GM21515 (cell line): ENCODE results near the gene ADORA3.

Experiments used
- ATAC-seq: cut with Tn5 transposase; IDR thresholded peaks from one replicate; pipeline ENCODE4 v1.9.1; 2021; ENCODE audit not compliant: unreplicated experiment

Gene ADORA3

GRCh38 chr1:111476214-111476613 lies 27.2 kb downstream of the ADORA3 start:
- ATAC-seq, result no peak

GRCh38 chr1:111475701-111476100 lies 27.7 kb downstream of the ADORA3 start:
- no peak for ATAC-seq

GRCh38 chr1:111474521-111474920 lies 28.9 kb downstream of the ADORA3 start:
- no peak for ATAC-seq

DNA sequence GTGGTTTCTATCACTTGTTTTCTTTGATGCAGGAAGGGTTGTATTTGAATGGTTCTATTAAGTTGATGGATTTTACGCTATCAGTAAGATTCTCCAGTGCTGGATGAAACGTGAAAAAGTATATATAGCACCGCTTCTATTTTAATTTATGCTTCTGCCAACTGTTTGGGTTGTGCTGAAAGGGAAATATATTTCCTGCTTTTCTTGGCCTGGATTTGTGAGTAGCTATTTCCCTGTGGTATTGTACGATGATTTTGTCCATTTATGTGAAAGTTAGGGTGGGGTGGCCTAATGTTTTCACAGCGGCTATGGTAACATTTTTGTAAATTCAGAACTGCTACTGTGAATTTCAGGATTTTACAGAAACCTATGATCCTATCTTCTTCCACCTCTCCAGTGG lies 29.3 kb downstream of the ADORA3 start:
- no peak for ATAC-seq

- ATAC-seq, result no peak
Measured at GRCh38 chr1:111471538-111471937, 31.9 kb downstream of the ADORA3 start.

GRCh38 chr1:111471012-111471411 lies 32.4 kb downstream of the ADORA3 start:
- no peak for ATAC-seq

- no peak for ATAC-seq
Measured at GRCh38 chr1:111470596-111470995, 32.8 kb downstream of the ADORA3 start.

DNA sequence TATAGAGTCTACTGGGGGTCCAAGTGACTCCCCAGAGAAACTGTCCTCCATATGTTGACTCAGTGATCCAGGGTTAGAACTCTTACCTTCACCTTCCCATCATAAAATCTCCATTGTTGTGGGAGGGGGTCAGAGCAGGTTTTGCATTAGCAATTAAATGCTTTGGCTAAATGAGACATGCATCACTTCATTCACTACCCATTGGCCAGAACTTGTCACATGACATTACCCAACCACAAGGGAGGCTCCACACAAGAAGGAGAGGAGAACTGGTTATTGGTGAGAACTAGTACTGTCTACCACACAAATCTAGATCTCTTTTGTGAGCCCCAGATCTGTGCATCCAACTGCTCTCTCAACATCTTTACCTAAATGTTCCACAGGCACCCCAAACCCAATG lies 33.9 kb downstream of the ADORA3 start:
- ATAC-seq, result no peak

DNA sequence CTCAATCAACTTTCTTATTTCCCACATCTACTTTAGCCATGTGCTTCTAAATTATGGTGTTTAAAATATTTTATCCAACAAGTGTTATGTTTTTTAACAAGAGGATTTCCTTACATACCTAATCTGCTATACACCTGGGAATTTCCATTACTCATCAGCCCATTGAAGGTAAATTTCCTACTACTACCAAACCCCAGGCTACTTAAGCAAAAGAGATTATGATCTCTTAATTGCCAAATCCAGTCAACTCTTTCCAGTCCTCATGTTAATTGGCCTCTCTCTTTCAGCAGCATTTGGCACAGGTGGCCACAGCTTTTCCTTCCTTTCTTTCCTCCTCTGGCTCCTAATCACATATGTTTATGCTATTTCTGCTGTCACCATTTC lies 34.7 kb downstream of the ADORA3 start:
- ATAC-seq, result no peak

GRCh38 chr1:111467865-111468716 lies 35.3 kb downstream of the ADORA3 start:
- no peak for ATAC-seq

- ATAC-seq, result no peak
Measured at GRCh38 chr1:111466480-111466879, 37.0 kb downstream of the ADORA3 start.

GRCh38 chr1:111465754-111466153 lies 37.7 kb downstream of the ADORA3 start:
- ATAC-seq, result no peak

GRCh38 chr1:111463029-111463683 lies 40.3 kb downstream of the ADORA3 start:
- no peak for ATAC-seq

DNA sequence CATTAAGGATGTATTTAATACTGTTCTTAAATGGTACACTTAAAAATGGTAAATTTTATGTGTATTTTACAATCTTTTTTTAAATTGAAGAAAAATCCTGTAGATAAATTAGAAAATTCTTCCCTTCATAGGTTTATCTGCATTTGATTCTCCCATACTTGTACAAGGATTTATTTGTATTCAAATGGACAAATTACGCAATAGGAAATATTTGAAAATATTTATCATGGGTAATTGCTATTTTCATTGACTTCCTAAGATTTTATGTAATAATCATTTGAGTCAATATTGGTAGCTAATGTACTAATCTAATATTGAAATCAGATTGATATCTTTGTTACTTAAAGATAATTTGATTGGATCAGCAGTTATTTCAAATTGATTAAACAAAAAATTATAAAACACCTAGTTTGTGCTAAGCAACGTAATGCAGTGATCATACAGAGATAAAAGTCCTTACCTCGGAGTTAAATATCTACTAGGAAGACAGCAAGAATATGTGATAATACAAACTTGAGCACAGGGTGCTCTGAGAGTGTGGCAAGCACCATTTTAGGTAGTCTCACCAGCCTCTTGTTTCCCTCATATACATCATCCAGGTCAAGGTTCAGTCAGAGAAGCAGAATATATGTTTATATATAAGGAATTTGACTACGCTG lies 40.9 kb downstream of the ADORA3 start:
- ATAC-seq, result no peak

GRCh38 chr1:111461765-111462164 lies 41.7 kb downstream of the ADORA3 start:
- ATAC-seq, result no peak

DNA sequence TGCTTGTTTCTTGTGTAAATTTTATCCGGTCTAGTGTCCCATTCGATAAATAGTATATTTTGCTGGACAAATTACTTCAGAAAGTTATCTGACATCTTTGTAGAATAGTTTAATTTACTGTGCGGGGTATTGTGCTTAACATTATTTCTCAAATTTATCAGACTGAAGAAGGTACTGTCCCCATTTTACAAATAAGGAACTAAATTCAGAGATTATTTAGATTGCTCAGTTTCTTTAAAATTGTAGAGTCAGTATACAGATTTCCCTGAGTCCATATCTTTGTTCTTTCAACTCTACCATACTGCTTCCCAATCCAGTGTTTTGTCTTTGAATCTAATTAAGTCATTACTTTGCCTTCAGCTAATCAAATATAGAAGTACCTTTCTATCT lies 47.8 kb downstream of the ADORA3 start:
- no peak for ATAC-seq

DNA sequence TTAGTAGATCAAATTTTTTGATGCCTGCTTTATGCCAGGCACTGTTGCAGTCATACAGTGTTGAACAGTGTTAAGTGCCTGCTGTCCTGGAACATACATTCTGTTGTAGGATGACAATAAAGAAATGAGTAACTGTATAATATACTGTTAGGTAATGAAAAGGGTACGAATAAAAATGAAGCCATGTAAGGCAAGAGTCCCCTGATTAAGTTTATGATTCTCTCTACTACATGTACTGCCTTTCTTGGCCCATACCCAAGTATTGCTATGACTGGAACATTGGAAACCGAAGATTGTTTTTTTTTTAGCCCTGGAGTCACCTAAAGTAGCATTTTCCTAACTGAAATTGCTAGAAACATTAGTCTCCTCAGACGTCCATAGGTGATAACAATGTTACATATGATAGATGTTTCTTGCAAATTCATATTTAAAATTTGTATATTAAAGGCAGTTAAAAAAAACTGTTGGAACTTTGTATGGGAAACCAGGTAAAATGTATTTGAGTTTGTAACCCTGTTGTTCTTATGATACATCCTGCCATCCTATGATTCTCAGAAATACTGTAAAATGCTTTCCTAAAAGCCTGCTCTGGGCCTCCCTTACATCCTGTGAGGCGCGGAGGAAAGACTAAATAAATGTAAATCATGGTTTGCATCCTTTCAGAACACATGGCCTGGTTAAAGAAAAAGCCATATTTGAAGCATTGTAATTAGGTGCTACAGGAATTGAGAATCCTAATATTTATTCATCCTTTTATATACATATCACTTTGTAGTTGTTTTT lies 48.4 kb downstream of the ADORA3 start:
- no peak for ATAC-seq

- no peak for ATAC-seq
Measured at GRCh38 chr1:111453706-111454105, 49.7 kb downstream of the ADORA3 start.

GRCh38 chr1:111452581-111452980 lies 50.9 kb downstream of the ADORA3 start:
- ATAC-seq, result no peak

DNA sequence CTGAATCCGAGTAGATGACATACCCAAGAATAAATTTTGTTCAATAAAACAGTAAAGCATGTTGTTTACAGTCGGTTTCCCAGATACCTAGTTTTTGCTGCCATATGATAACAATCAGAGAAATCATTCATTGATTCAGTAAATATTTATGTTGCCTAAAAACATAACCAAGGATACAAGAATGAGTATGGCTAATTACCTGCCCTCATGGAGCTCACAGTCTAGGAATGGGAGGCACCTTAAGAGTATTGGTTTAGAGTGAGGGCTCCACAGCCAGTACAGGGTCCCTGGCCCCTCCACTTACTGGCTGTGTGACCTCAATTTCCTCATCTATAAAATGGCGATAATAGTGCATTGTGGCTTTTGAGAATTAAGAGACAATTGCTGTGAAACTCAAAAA lies 53.2 kb downstream of the ADORA3 start:
- ATAC-seq, result no peak

GRCh38 chr1:111449703-111450017 lies 53.8 kb downstream of the ADORA3 start:
- ATAC-seq, result no peak
